Spleen (tissue), 13 donors: ENCODE data around the gene PCF11. TPM values are rescaled to one million over a fixed set of nuclear protein-coding genes. Genes with fewer than 3 reads are reported as not detected.

ENCODE experiments used
- DNase-seq: peaks from one replicate; pipeline ENCODE4 v3.0.0-alpha.2; 2020
- H3K27ac ChIP-seq, 8 donors: fragments of 200-600 bp; sonication (generic) in 7 of 8; 1 replicate in 4 of 8; 2 replicates in 4 of 8; pipeline versions ENCODE4 v1.5.0 to v1.8.0; 2016 to 2021; ENCODE audit warnings: inconsistent platforms in 4 of 8, mild to moderate bottlenecking in 4 of 8, moderate library complexity in 1 of 8
- H3K27me3 ChIP-seq, 7 donors: fragments of 200-600 bp; sonication (generic) in 6 of 7; replicated peaks in 1 of 7; 1 replicate in 4 of 7; 2 replicates in 3 of 7; pipeline versions ENCODE4 v1.5.0 to v1.8.0; 2016 to 2021; ENCODE audit warnings: inconsistent platforms in 3 of 7, mild to moderate bottlenecking in 1 of 7
- H3K36me3 ChIP-seq, 6 donors: fragments of 200-600 bp; sonication (generic) in 5 of 6; 1 replicate in 4 of 6; 2 replicates in 2 of 6; pipeline versions ENCODE4 v1.5.0 to v1.8.0; 2016 to 2021; ENCODE audit warnings: inconsistent platforms in 2 of 6
- H3K4me1 ChIP-seq, 6 donors: fragments of 200-600 bp; sonication (generic) in 5 of 6; 1 replicate in 3 of 6; 2 replicates in 3 of 6; pipeline versions ENCODE4 v1.5.0 to v1.8.0; 2016 to 2021; ENCODE audit warnings: inconsistent platforms in 3 of 6
- H3K4me3 ChIP-seq, 8 donors: fragments of 200-600 bp; sonication (generic) in 7 of 8; 1 replicate in 4 of 8; 2 replicates in 4 of 8; pipeline versions ENCODE4 v1.5.0 to v1.8.0; 2016 to 2021; ENCODE audit warnings: inconsistent platforms in 4 of 8, mild to moderate bottlenecking in 4 of 8, moderate library complexity in 2 of 8
- H3K9me3 ChIP-seq, 8 donors: fragments of 200-600 bp; sonication (generic) in 7 of 8; 1 replicate in 4 of 8; 2 replicates in 4 of 8; pipeline versions ENCODE4 v1.5.0 to v1.8.0; 2016 to 2021; ENCODE audit warnings: inconsistent platforms in 4 of 8
- POLR2A ChIP-seq, 3 donors: fragments of 450-650 bp; IDR thresholded peaks; one replicate each; pipeline ENCODE4 v1.5.1; 2017; ENCODE audit warnings: antibody characterized with exemption in 3 of 3, mild to moderate bottlenecking in 1 of 3
- POLR2AphosphoS5 ChIP-seq, 3 donors: sonication (generic); formaldehyde crosslinking; IDR thresholded peaks; one replicate each; pipeline ENCODE4 v1.5.1; 2017; ENCODE audit warnings: antibody characterized with exemption in 3 of 3
- WGBS, 5 donors: extraction: QIAGEN DNeasy Blood & Tissue Kit in 3 of 5; methylation state at CpG; one replicate each; pipeline versions ENCODE4 v1.1.5 to v1.1.7; 2013 to 2018; 5-methylcytosine and 5-hydroxymethylcytosine counted together
- intact Hi-C: fragments of 100-400 bp; cut with DNase I; formaldehyde crosslinking; loops from one replicate; pipeline ENCODE4 v1.15.0; 2023; ENCODE audit warnings: low total_unique reads
- long read RNA-seq, 2 donors: transcript quantifications; one replicate each; lab custom pipeline, GENCODE V29; 2026
- polyA plus RNA-seq, 3 donors: library from polyadenylated mRNA; stranded (reverse); fragments of 200-250 nt; gene quantifications; one replicate each; pipeline ENCODE4 v1.2.1, GENCODE V29; 2013
- total RNA-seq, 7 donors: library from RNA; depleted of rRNA in 3 of 7; stranded (reverse); fragments of >200 nt in 3 of 7; fragmentation: NEBNext Ultra II Directional in 4 of 7; extraction: Animal tissue kit (Norgen Biotek cat#: 25700) in 4 of 7; gene quantifications; one replicate each; pipeline versions ENCODE4 v1.1.0 to v1.2.1, GENCODE V29; 2016 to 2021
- TF ChIP-seq, protein P1 (sequence below), 11 experiments: fragments of 200-600 bp in 7 of 11; fragments of 450-650 bp in 4 of 11; sonication (generic) in 4 of 11; IDR thresholded peaks in 8 of 11; conservative IDR thresholded peaks in 3 of 11; 1 replicate in 7 of 11; 2 replicates in 4 of 11; pipeline versions ENCODE4 v1.4.0 to v1.8.0; 2016 to 2021; ENCODE audit warnings: antibody characterized with exemption in 11 of 11, inconsistent platforms in 4 of 11, mild to moderate bottlenecking in 1 of 11
- donor health status: healthy with polysubstance abuse.
- donor health status: DM: no; HTN: no; CAD: no; lungs with moderate emphysema.
- donor health status: DM: no; HTN: no; CAD: no.
- donor health status: Bipolar disorder and iron deficiency.
- donor health status: healthy.
- donor health status: DM: no; HTN: no; CAD: no.
- donor health status: DM: yes; HTN: yes; CAD: no.

Gene PCF11
- total RNA-seq, result 100 to 1,000 TPM in 2 of 7 donors, 10 to 100 TPM in 5; 80.0 to 120 (median 96.8) TPM
- 10 to 100 TPM; 34.4 to 38.4 (median 36.5) TPM for polyA plus RNA-seq
- long read RNA-seq, donor 1, full-length matches to known transcripts, result 9 of 15 reads
- long read RNA-seq, donor 1, partial matches to known transcripts, result 6 of 15 reads
- long read RNA-seq, donor 1, other reads (novel, unspliced or antisense), result 0 of 15 reads
- long read RNA-seq, donor 2, transcript PCF11-207 (1 exons, 1,720 nt), result major isoform, 6 of 6 reads
- long read RNA-seq, donor 2, partial matches to known transcripts, result 0 of 6 reads
- long read RNA-seq, donor 2, other reads (novel, unspliced or antisense), result 0 of 6 reads

DNA sequence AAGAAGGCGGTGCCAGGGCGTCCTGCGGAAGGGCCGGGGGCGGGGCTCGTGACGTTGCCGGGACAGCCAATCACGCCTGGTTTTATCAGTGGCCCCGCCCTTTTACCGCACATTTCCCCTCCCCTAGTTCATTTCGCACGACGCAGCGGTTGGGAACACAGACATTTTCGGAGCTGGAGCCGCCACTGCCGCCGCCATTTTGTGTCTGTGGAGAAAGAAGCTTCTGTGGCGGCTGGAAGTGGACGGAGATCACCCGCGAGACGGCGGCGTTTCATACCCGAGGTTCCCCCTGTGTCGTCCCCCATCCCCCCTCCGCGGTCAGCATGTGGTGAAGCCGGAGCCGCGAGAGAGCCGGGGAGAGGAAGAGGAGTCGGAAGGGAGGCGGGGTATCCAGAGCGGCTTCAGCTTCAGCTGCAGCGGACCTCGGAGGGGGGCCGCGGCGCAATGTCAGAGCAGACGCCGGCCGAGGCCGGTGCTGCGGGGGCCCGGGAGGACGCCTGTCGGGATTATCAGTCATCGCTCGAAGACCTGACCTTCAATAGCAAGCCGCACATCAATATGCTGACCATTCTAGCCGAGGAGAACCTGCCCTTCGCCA, at the start of gene PCF11:
Gene PCF11 (plus strand): TSS at position 136 of the 598 bp plus-strand sequence. CDS start 309 bp downstream, at position 445.
- TF ChIP-seq POLR2A (IDR thresholded peaks at IDR 0.05) (peak; percentile 96 to 99 (median 98)), POLR2AphosphoS5 (IDR thresholded peaks at IDR 0.05) (peak; percentile 99 to 100 (median 100))
- TF ChIP-seq, protein P1, sequence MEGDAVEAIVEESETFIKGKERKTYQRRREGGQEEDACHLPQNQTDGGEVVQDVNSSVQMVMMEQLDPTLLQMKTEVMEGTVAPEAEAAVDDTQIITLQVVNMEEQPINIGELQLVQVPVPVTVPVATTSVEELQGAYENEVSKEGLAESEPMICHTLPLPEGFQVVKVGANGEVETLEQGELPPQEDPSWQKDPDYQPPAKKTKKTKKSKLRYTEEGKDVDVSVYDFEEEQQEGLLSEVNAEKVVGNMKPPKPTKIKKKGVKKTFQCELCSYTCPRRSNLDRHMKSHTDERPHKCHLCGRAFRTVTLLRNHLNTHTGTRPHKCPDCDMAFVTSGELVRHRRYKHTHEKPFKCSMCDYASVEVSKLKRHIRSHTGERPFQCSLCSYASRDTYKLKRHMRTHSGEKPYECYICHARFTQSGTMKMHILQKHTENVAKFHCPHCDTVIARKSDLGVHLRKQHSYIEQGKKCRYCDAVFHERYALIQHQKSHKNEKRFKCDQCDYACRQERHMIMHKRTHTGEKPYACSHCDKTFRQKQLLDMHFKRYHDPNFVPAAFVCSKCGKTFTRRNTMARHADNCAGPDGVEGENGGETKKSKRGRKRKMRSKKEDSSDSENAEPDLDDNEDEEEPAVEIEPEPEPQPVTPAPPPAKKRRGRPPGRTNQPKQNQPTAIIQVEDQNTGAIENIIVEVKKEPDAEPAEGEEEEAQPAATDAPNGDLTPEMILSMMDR (IDR thresholded peaks at IDR 0.05 in 8 of 11, conservative IDR thresholded peaks at IDR 0.05 in 3 of 11), result no peak
- WGBS, 5 donors, result 0 to 1% (median 0%) methylated on average over 16 to 55 of the region's 55 CpGs
- H3K27ac ChIP-seq, result peak within 1 kb of the TSS; percentile 98 to 100 (median 100)
- intact Hi-C loops, result loop anchor here (5.0 kb wide), 2 partner anchors 35 to 85 kb away; partner anchors contain the start of genes ANKRD42 and RAB30
- peaks cover 26 to 48% (median 36%) of the 10 kb centered on the region in 6 donors for H3K4me1 ChIP-seq
- no peaks in the 10 kb centered on the region for H3K27me3 ChIP-seq
- peaks cover 0 to 18% (median 0%) of the 10 kb centered on the region in 6 donors for H3K36me3 ChIP-seq
- no peaks in the 10 kb centered on the region for H3K9me3 ChIP-seq
- H3K4me3 ChIP-seq, result peak within 1 kb of the TSS; percentile 69 to 97 (median 86)
- DNase-seq, result no peak

DNA sequence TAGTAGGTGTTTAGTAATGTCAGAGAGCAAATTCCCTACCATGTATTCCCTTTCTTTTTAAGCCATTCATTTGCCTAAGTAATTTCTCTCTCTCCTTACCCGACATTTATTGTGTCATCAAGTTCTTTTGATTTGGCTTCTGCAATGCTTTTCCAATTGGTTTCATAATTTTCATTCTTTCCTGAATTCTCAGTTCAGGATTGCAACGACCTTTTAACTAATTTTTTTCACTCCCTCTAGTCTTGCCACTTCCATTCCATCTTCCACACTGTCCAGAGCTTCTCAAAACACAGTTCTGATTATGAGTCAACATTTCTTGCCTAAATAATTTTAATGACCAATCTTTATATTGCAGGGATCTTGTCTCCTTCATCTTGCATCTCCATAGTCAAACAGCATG, 44.0 kb upstream of the PCF11 start:
- intact Hi-C loops, result no loop called here
- 47 to 83% (median 61%) methylated on average over 2 of the region's 2 CpGs for WGBS, 5 donors
- Histone ChIP-seq H3K4me1 (peaks cover 9 to 37% (median 27%) of the 10 kb centered on the region in 6 donors), H3K36me3 (peaks cover 0 to 11% (median 0%) of the 10 kb centered on the region in 6 donors), H3K27me3 (no peaks in the 10 kb centered on the region), H3K4me3 (no peak overlapping the region), H3K27ac (no peak overlapping the region), H3K9me3 (no peaks in the 10 kb centered on the region)
- TF ChIP-seq, protein P1 (IDR thresholded peaks at IDR 0.05 in 8 of 11, conservative IDR thresholded peaks at IDR 0.05 in 3 of 11), result no peak
- TF ChIP-seq POLR2AphosphoS5 (IDR thresholded peaks at IDR 0.05) (no peak), POLR2A (IDR thresholded peaks at IDR 0.05) (no peak)
- no peak for DNase-seq

DNA sequence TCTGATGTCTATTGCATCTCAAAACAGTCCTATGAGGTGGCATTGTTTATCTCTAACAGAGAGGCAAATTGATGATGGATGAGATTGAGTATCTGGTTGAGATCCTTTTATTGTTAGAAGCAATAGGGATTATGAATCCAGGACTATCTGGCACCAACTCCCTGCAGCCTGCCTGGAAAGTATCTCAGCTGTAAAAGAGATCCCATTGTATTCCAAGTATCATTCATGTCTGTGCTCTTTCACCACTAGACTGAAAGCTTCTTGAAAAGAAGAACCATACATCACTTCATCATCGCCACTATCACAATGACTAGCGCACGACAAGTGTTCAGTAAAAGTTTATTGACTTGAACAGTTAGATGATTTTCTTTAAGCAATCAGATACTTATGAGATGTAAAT, 41.9 kb upstream of the PCF11 start:
- H3K36me3 ChIP-seq, result peaks cover 0 to 11% (median 0%) of the 10 kb centered on the region in 6 donors
- H3K4me3 ChIP-seq, result peak overlapping the region in 2 of 8 donors; percentile 0 to 65
- no peaks in the 10 kb centered on the region for H3K27me3 ChIP-seq
- DNase-seq, result no peak
- no peaks in the 10 kb centered on the region for H3K9me3 ChIP-seq
- no peak overlapping the region for H3K27ac ChIP-seq
- TF ChIP-seq POLR2AphosphoS5 (IDR thresholded peaks at IDR 0.05) (no peak), POLR2A (IDR thresholded peaks at IDR 0.05) (no peak)
- TF ChIP-seq, protein P1 (IDR thresholded peaks at IDR 0.05 in 8 of 11, conservative IDR thresholded peaks at IDR 0.05 in 3 of 11), result no peak
- intact Hi-C loops, result no loop called here
- peaks cover 16 to 56% (median 37%) of the 10 kb centered on the region in 6 donors for H3K4me1 ChIP-seq
- WGBS, 5 donors, result 95 to 99% (median 96%) methylated on average over 3 of the region's 3 CpGs

DNA sequence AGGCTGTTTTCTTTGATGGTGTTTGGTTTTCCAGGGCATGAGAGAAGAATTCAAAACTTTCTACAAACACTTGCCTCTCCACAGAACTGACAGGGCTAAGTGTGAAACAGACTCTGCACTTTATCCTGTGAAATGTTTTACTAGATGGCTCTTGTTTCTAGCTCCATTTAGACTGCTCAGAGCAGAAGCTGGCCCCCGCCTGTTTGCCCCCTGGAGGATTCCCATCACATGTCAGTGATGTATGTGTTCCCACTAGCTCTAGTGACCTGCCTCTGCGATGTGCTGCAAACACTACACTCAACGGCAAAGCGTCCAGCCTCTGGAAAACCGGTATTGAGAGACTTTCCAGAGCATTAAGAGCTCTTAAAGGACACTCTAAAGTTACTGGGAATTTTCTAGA, 41.4 kb upstream of the PCF11 start:
- Histone ChIP-seq H3K36me3 (peaks cover 0 to 8% (median 0%) of the 10 kb centered on the region in 6 donors), H3K4me1 (peaks cover 16 to 61% (median 37%) of the 10 kb centered on the region in 6 donors), H3K27ac (no peak overlapping the region), H3K27me3 (no peaks in the 10 kb centered on the region), H3K9me3 (no peaks in the 10 kb centered on the region), H3K4me3 (peak overlapping the region in 2 of 8 donors; percentile 0 to 65)
- DNase-seq, result no peak
- WGBS, 5 donors, result 72 to 88% (median 82%) methylated on average over 5 of the region's 5 CpGs
- no peak for TF ChIP-seq POLR2AphosphoS5 (IDR thresholded peaks at IDR 0.05)
- TF ChIP-seq, protein P1 (IDR thresholded peaks at IDR 0.05 in 8 of 11, conservative IDR thresholded peaks at IDR 0.05 in 3 of 11), result no peak
- TF ChIP-seq POLR2A (IDR thresholded peaks at IDR 0.05), result no peak
- intact Hi-C loops, result no loop called here
